GM11168 (cell line): Measurements from ENCODE around the gene MTG2.

ENCODE experiments used
- in situ Hi-C: fragments of 300-500 bp; cut with MboI; formaldehyde crosslinking; loops from one replicate; pipeline ENCODE4 v1.12.0; 2022; ENCODE audit warnings: low sequenced_read_pairs; ENCODE audit not compliant: unreplicated experiment

MTG2 gene

GRCh38 chr20:62160253-62160652 lies 22.6 kb upstream of the MTG2 start:
- in situ Hi-C loops, result no loop called here

- in situ Hi-C loops, result no loop called here
These were observed 22.0 kb upstream of the MTG2 start for GRCh38 chr20:62160876-62161275.

- in situ Hi-C loops, result no loop called here
These were observed 21.5 kb upstream of the MTG2 start for GRCh38 chr20:62161347-62161746.

GRCh38 chr20:62162765-62163484 lies 19.9 kb upstream of the MTG2 start:
- in situ Hi-C loops, result no loop called here

GRCh38 chr20:62163485-62163865 lies 19.4 kb upstream of the MTG2 start:
- in situ Hi-C loops, result no loop called here

- in situ Hi-C loops, result no loop called here
These were observed 18.7 kb upstream of the MTG2 start for GRCh38 chr20:62163986-62164762.

GRCh38 chr20:62164879-62165761 lies 17.7 kb upstream of the MTG2 start:
- in situ Hi-C loops, result no loop called here

GRCh38 chr20:62165762-62166399 lies 16.9 kb upstream of the MTG2 start:
- in situ Hi-C loops, result no loop called here

GRCh38 chr20:62167474-62167873 lies 15.4 kb upstream of the MTG2 start:
- in situ Hi-C loops, result no loop called here

GRCh38 chr20:62168061-62168460 lies 14.8 kb upstream of the MTG2 start:
- in situ Hi-C loops, result no loop called here

GRCh38 chr20:62168890-62169435 lies 13.9 kb upstream of the MTG2 start:
- in situ Hi-C loops, result no loop called here

GRCh38 chr20:62170536-62170935 lies 12.3 kb upstream of the MTG2 start:
- in situ Hi-C loops, result no loop called here

GRCh38 chr20:62171245-62171644 lies 11.6 kb upstream of the MTG2 start:
- in situ Hi-C loops, result no loop called here

GRCh38 chr20:62172666-62173065 lies 10.2 kb upstream of the MTG2 start:
- in situ Hi-C loops, result no loop called here

- in situ Hi-C loops, result no loop called here
These were observed 8.6 kb upstream of the MTG2 start for GRCh38 chr20:62174021-62174804.

GRCh38 chr20:62174870-62175624 lies 7.8 kb upstream of the MTG2 start:
- in situ Hi-C loops, result no loop called here

- in situ Hi-C loops, result no loop called here
These were observed 7.1 kb upstream of the MTG2 start for GRCh38 chr20:62175711-62176110.

- in situ Hi-C loops, result no loop called here
These were observed 6.0 kb upstream of the MTG2 start for GRCh38 chr20:62176866-62177265.

GRCh38 chr20:62177307-62177706 lies 5.5 kb upstream of the MTG2 start:
- in situ Hi-C loops, result no loop called here
